Osteoblast (primary cell): ENCODE data around the gene IBTK. TPM values are rescaled to one million over a fixed set of nuclear protein-coding genes. Genes with fewer than 3 reads are reported as not detected.
"Not testable (repeated sequence)": the region's sequence is repeated elsewhere in the genome, so short reads cannot be mapped to it uniquely, and the experiment has no call there.

Source experiments
- DNase-seq: peaks from one replicate; pipeline ENCODE4 v3.0.0; 2011; ENCODE audit warnings: low spot score, mixed read lengths; ENCODE audit not compliant: insufficient read length; ENCODE audit errors: missing footprints
- H2AFZ ChIP-seq: 2 replicates; pipeline ENCODE4 v1.6.0; 2011; ENCODE audit warnings: mild to moderate bottlenecking, low read length
- H3K27ac ChIP-seq: 2 replicates; pipeline ENCODE4 v1.5.1; 2011; ENCODE audit warnings: mild to moderate bottlenecking, low read depth, low read length, moderate library complexity
- H3K27me3 ChIP-seq: 2 replicates; pipeline ENCODE4 v1.6.0; 2012; ENCODE audit warnings: mild to moderate bottlenecking, control low read depth, inconsistent platforms, low read length, moderate library complexity; ENCODE audit not compliant: insufficient read depth
- H3K36me3 ChIP-seq: 2 replicates; pipeline ENCODE4 v1.5.1; 2011; ENCODE audit warnings: mild to moderate bottlenecking, low read length, control low read depth, moderate library complexity; ENCODE audit not compliant: insufficient read depth
- H3K4me1 ChIP-seq: 2 replicates; pipeline ENCODE4 v1.5.1; 2011; ENCODE audit warnings: mild to moderate bottlenecking, low read length, control low read depth, moderate library complexity; ENCODE audit not compliant: insufficient read depth
- H3K4me2 ChIP-seq: 2 replicates; pipeline ENCODE4 v1.6.0; 2011; ENCODE audit warnings: mild to moderate bottlenecking, low read length; ENCODE audit not compliant: insufficient read depth
- H3K4me3 ChIP-seq: fragments of 200-600 bp; sonication (generic); 3 replicates; pipeline ENCODE4 v1.5.1; 2012; ENCODE audit warnings: mild to moderate bottlenecking, low read length, inconsistent platforms; ENCODE audit not compliant: insufficient read depth
- H3K79me2 ChIP-seq: 2 replicates; pipeline ENCODE4 v1.6.0; 2012; ENCODE audit warnings: mild to moderate bottlenecking, low read length, control low read depth, inconsistent platforms; ENCODE audit not compliant: insufficient read depth
- H3K9me3 ChIP-seq: 2 replicates; pipeline ENCODE4 v1.5.1; 2011; ENCODE audit warnings: low read depth, low read length, control low read depth
- H4K20me1 ChIP-seq: 2 replicates; pipeline ENCODE4 v1.6.0; 2012; ENCODE audit warnings: mild to moderate bottlenecking, low read length, control low read depth; ENCODE audit not compliant: insufficient read depth
- total RNA-seq: library from RNA; depleted of rRNA; stranded (reverse); fragments of >200 nt; gene quantifications from 2 replicates; pipeline ENCODE4 v1.2.3, GENCODE V29; 2012
- TF ChIP-seq, protein P1 (sequence below): IDR thresholded peaks from 2 replicates; pipeline ENCODE4 v1.5.1; 2011; ENCODE audit warnings: mild to moderate bottlenecking, low read depth, low read length, moderate library complexity; ENCODE audit errors: extremely low read depth

The IBTK gene
- total RNA-seq, 1 donor = 70.6 TPM

DNA sequence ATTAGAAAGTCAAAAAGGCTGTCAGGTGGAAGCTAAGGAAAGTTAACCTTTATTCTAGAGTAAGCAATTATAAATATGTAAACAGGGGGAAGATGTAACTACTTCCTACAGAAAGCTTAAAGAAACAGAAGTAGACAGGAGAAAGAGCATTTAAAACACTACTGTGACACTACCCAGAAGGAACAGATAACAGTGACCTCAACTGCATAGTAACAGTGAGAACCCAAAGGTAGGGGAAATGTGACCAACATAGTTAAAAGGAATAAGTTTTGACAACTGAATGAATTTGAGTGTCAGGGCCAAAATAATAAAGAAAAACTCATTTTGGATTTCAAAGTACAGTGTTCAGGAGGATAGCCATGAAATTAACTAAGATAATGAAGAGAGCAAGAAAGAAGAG is 43.5 kb downstream of the IBTK start:
- TF ChIP-seq, protein P1, sequence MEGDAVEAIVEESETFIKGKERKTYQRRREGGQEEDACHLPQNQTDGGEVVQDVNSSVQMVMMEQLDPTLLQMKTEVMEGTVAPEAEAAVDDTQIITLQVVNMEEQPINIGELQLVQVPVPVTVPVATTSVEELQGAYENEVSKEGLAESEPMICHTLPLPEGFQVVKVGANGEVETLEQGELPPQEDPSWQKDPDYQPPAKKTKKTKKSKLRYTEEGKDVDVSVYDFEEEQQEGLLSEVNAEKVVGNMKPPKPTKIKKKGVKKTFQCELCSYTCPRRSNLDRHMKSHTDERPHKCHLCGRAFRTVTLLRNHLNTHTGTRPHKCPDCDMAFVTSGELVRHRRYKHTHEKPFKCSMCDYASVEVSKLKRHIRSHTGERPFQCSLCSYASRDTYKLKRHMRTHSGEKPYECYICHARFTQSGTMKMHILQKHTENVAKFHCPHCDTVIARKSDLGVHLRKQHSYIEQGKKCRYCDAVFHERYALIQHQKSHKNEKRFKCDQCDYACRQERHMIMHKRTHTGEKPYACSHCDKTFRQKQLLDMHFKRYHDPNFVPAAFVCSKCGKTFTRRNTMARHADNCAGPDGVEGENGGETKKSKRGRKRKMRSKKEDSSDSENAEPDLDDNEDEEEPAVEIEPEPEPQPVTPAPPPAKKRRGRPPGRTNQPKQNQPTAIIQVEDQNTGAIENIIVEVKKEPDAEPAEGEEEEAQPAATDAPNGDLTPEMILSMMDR = no peak
- Histone ChIP-seq H3K27ac (no peak overlapping the region), H2AFZ (no peak overlapping the region), H3K27me3 (no peaks in the 10 kb centered on the region), H4K20me1 (no peaks in the 10 kb centered on the region), H3K36me3 (peaks cover 68% of the 10 kb centered on the region), H3K79me2 (peaks cover 5% of the 10 kb centered on the region), H3K9me3 (no peaks in the 10 kb centered on the region), H3K4me2 (no peak overlapping the region), H3K4me1 (no peaks in the 10 kb centered on the region), H3K4me3 (no peak overlapping the region)
- no peak for DNase-seq

DNA sequence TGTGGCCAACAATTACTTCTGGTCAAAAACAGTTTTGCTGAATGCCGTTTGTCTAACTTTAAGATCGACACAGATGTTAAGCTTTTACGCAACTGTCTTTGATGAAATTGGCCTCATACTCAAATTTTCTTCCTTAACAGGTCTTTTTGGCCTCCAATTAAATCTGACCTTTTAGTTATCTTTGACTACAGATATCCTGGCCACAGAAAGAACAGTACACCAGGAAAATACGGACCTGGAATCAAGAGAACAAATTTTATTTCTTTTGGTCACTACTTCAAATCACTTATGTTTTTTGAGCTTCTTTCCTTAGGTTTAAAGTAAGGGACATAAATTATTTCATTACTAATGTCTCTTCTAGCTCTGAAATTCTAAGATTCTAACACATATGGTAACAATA is 49.8 kb downstream of the IBTK start:
- DNase-seq = no peak
- TF ChIP-seq, protein P1 = no peak
- Histone ChIP-seq H2AFZ (no peak overlapping the region), H4K20me1 (no peaks in the 10 kb centered on the region), H3K36me3 (peaks cover 79% of the 10 kb centered on the region), H3K4me1 (no peaks in the 10 kb centered on the region), H3K4me2 (no peak overlapping the region), H3K27me3 (no peaks in the 10 kb centered on the region), H3K79me2 (no peaks in the 10 kb centered on the region), H3K4me3 (no peak overlapping the region), H3K9me3 (no peaks in the 10 kb centered on the region), H3K27ac (no peak overlapping the region)

DNA sequence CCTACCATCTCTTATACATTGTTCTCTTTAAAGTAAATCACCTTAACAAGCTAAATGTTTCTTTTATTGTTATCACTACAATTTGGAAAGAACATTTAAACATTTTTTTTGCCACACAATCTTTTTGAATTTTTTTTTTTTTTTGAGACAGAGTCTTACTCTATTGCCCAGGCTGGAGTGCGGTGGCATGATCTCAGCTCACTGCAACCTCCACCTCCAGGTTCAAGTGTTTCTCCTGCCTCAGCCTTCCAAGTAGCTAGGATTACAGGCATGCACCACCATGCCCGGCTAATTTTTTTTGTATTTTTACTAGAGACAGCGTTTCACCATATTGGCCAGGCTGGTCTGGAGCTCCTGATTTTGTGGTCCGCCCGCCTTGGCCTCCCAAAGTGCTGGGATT is 50.3 kb downstream of the IBTK start:
- not testable (repeated sequence) for H3K27me3 ChIP-seq, H3K79me2 ChIP-seq, H3K4me3 ChIP-seq, H4K20me1 ChIP-seq, DNase-seq, H3K27ac ChIP-seq, H3K4me2 ChIP-seq, H2AFZ ChIP-seq, H3K9me3 ChIP-seq, H3K4me1 ChIP-seq
- peaks cover 75% of the 10 kb centered on the region for H3K36me3 ChIP-seq

DNA sequence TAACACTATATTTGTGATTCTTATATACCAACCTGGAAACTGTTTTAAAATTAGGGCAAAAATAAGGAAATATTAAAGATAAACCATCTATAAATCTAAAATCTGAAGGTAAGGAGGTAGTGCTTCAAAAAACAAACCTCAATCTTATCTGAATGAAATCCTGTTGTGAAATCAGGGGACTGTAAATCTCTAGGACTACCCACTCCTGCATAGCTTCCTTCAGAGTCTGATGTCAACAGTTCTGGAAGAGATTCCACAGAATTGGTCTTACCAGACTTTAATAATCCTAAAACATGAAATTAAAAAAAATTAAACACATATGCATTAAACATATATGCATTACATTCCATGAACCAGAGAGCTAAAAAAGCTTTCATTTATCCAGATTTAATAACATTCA is 51.4 kb downstream of the IBTK start:
- no peaks in the 10 kb centered on the region for H3K9me3 ChIP-seq
- H3K36me3 ChIP-seq = peaks cover 74% of the 10 kb centered on the region
- no peak overlapping the region for H2AFZ ChIP-seq
- H3K4me2 ChIP-seq = no peak overlapping the region
- H4K20me1 ChIP-seq = no peaks in the 10 kb centered on the region
- TF ChIP-seq, protein P1 = no peak
- H3K27ac ChIP-seq = no peak overlapping the region
- no peaks in the 10 kb centered on the region for H3K4me1 ChIP-seq
- H3K79me2 ChIP-seq = no peaks in the 10 kb centered on the region
- DNase-seq = no peak
- H3K27me3 ChIP-seq = no peaks in the 10 kb centered on the region
- no peak overlapping the region for H3K4me3 ChIP-seq
